Esophagus muscularis mucosa (tissue), 4 donors: ENCODE data around the gene MYOF. TPM values are rescaled to one million over a fixed set of nuclear protein-coding genes. Genes with fewer than 3 reads are reported as not detected.

Experiments used
- DNase-seq: peaks from one replicate; pipeline ENCODE4 v3.0.0-alpha.2; 2017; ENCODE audit errors: extremely low spot score
- H3K27ac ChIP-seq, 4 donors: fragments of 200-600 bp; sonication (generic); replicated peaks in 1 of 4; 1 replicate in 3 of 4; 2 replicates in 1 of 4; pipeline ENCODE4 v1.5.1; 2016 to 2019; ENCODE audit warnings: mild to moderate bottlenecking in 1 of 4
- H3K27me3 ChIP-seq, 4 donors: fragments of 200-600 bp; sonication (generic); one replicate each; pipeline versions ENCODE4 v1.5.1 to v1.6.0; 2016 to 2019
- H3K36me3 ChIP-seq, 4 donors: fragments of 200-600 bp; sonication (generic); one replicate each; pipeline ENCODE4 v1.5.1; 2016 to 2019
- H3K4me1 ChIP-seq, 4 donors: fragments of 200-600 bp; sonication (generic); one replicate each; pipeline ENCODE4 v1.5.1; 2016 to 2019
- H3K4me3 ChIP-seq, 4 donors: fragments of 200-600 bp; sonication (generic); 1 replicate in 2 of 4; 2 replicates in 2 of 4; pipeline ENCODE4 v1.5.1; 2016 to 2019; ENCODE audit warnings: mild to moderate bottlenecking in 4 of 4, moderate library complexity in 1 of 4
- H3K9me3 ChIP-seq, 4 donors: fragments of 200-600 bp; sonication (generic); 1 replicate in 3 of 4; 2 replicates in 1 of 4; pipeline ENCODE4 v1.5.1; 2016 to 2019
- CTCF ChIP-seq, 3 experiments: fragments of 200-600 bp in 2 of 3; fragments of 450-650 bp in 1 of 3; sonication (generic) in 2 of 3; IDR thresholded peaks; one replicate each; pipeline ENCODE4 v1.5.1; 2017 to 2019; ENCODE audit warnings: antibody characterized with exemption in 3 of 3, mild to moderate bottlenecking in 2 of 3, moderate library complexity in 1 of 3
- EP300 ChIP-seq: sonication (generic); formaldehyde crosslinking; IDR thresholded peaks from one replicate; pipeline ENCODE4 v1.6.1; 2017; ENCODE audit warnings: antibody characterized with exemption
- POLR2A ChIP-seq: fragments of 450-650 bp; IDR thresholded peaks from one replicate; pipeline ENCODE4 v1.6.1; 2017; ENCODE audit warnings: antibody characterized with exemption, moderate library complexity, mild to moderate bottlenecking, low read depth
- POLR2AphosphoS5 ChIP-seq, 2 donors: sonication (generic); formaldehyde crosslinking; IDR thresholded peaks; one replicate each; pipeline ENCODE4 v1.6.1; 2017; ENCODE audit warnings: antibody characterized with exemption in 2 of 2
- WGBS: methylation state at CpG from one replicate; pipeline ENCODE4 v1.1.5; 2018; 5-methylcytosine and 5-hydroxymethylcytosine counted together
- intact Hi-C: fragments of 100-400 bp; cut with DNase I; formaldehyde crosslinking; loops from one replicate; pipeline ENCODE4 v1.15.1; 2023
- total RNA-seq, 4 donors: library from RNA; depleted of rRNA; stranded (reverse); fragments of >200 nt; gene quantifications; one replicate each; pipeline versions ENCODE4 v1.1.0 to v1.2.1, GENCODE V29; 2016

The MYOF gene
- total RNA-seq, 4 donors from 2014 or later: 71.2 to 120 (median 97.3) TPM

DNA sequence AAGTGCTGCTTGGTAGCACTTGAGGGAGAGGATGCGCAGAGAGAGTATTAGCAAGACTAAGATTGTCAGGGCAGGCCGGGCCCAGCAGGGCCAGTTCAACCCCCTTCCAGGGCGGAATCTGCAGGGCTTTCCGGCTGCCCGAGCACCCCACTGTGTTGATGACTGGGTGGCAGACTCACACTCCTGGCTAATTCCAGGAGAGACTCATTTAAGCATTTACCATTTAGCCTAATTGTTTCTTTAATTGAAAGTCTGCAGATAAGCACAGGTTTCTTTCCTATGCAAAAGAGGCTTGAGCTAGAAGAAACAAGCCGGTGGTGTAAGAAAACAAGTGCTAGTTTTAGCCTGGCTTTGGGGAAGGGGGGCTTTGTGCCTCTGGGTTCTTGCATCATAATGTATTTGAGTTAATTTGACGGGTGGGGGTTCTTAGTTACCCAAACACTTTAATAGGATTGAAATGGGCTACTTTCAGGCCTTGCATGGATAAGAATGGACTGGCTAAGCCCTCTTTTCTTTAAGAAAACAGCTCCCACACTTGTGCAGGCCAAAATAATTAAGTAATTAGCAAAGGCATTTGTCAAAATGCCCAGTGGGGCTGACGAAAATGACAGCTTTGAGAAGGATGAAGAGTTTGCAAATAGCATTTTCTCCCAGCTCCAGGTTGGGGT lies 201.3 kb downstream of the MYOF start:
- H3K4me3 ChIP-seq: no peak overlapping the region
- H3K9me3 ChIP-seq: no peaks in the 10 kb centered on the region
- no peak for DNase-seq
- no peaks in the 10 kb centered on the region for H3K27me3 ChIP-seq
- no peaks in the 10 kb centered on the region for H3K36me3 ChIP-seq
- 70% methylated on average over 8 of the region's 8 CpGs for WGBS
- H3K4me1 ChIP-seq: no peaks in the 10 kb centered on the region
- TF ChIP-seq POLR2AphosphoS5 (IDR thresholded peaks at IDR 0.05) (no peak), POLR2A (no peak), CTCF (IDR thresholded peaks at IDR 0.05) (no peak), EP300 (no peak)
- intact Hi-C loops: no loop called here
- H3K27ac ChIP-seq: no peak overlapping the region

DNA sequence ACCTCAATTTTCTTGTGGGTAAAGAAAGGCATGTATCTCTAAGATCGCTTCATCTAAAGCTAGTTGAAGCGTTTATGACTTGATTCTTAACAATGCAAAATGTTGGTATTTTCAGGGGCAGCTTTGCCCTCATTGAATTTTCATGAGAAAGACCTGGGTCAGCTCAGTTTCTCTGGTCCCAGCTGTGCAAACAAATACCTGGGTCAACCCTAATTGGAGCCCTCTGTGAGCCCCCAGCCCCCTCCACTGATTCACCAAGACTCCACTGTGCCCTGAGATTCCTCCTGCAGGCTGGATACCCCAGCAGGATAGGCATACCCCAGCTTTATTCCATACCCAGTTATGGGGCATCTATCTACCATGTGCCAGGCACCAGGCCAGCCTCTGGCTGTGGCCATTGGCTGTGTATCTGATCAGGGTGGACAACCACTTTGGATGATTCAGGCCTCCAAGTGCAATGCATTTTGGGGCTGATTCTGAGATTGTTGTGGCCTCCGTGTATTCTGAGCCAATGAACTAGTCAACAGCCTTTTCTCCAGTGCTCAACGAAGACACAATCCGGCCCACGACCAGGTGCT lies 201.9 kb downstream of the MYOF start:
- no peak for TF ChIP-seq POLR2AphosphoS5 (IDR thresholded peaks at IDR 0.05)
- no peak for TF ChIP-seq POLR2A
- TF ChIP-seq CTCF (IDR thresholded peaks at IDR 0.05): no peak
- no peak for TF ChIP-seq EP300
- no peaks in the 10 kb centered on the region for H3K9me3 ChIP-seq
- no peak overlapping the region for H3K27ac ChIP-seq
- intact Hi-C loops: no loop called here
- H3K27me3 ChIP-seq: no peaks in the 10 kb centered on the region
- no peaks in the 10 kb centered on the region for H3K36me3 ChIP-seq
- no peak for DNase-seq
- no peak overlapping the region for H3K4me3 ChIP-seq
- 89% methylated on average over 6 of the region's 6 CpGs for WGBS
- no peaks in the 10 kb centered on the region for H3K4me1 ChIP-seq

DNA sequence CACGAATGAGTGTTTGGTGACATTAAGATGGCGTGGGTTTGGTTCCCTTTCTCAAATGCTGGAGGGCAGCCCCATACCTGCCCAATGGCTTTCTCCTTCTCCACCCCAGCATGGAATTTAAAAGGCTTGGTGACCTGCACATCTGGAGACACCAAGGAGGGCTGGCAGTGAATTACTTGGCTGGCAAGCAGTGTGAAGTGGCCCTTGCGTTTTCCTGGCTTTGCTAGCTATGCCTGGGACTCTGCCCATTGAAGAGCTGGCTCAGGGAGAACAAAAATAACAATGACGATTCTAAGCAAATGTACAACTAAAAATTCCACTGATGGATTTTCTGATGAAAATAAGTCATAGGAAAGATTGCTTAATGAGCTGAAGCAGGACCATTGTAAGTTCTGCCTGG lies 204.8 kb downstream of the MYOF start:
- no peaks in the 10 kb centered on the region for H3K27me3 ChIP-seq
- TF ChIP-seq POLR2A (no peak), POLR2AphosphoS5 (IDR thresholded peaks at IDR 0.05) (no peak), CTCF (IDR thresholded peaks at IDR 0.05) (no peak), EP300 (no peak)
- WGBS: 83% methylated on average over 4 of the region's 4 CpGs

GRCh38 chr10:93274419-93274818 lies 207.7 kb downstream of the MYOF start:
- TF ChIP-seq EP300: no peak
- no peak for TF ChIP-seq POLR2A
- no peak for TF ChIP-seq POLR2AphosphoS5 (IDR thresholded peaks at IDR 0.05)
- TF ChIP-seq CTCF (IDR thresholded peaks at IDR 0.05): no peak
- no peak overlapping the region for H3K4me3 ChIP-seq
- no peak for DNase-seq
- 75% methylated on average over 4 of the region's 4 CpGs for WGBS
- no peaks in the 10 kb centered on the region for H3K27me3 ChIP-seq
- peaks cover 0 to 7% (median 5%) of the 10 kb centered on the region in 4 donors for H3K9me3 ChIP-seq
- H3K27ac ChIP-seq: no peak overlapping the region
- intact Hi-C loops: no loop called here
- no peaks in the 10 kb centered on the region for H3K36me3 ChIP-seq
- H3K4me1 ChIP-seq: no peaks in the 10 kb centered on the region

More for the DNA sequence above, 204.8 kb downstream of the MYOF start:
- Histone ChIP-seq H3K36me3 (no peaks in the 10 kb centered on the region), H3K27ac (no peak overlapping the region), H3K4me3 (no peak overlapping the region), H3K9me3 (no peaks in the 10 kb centered on the region), H3K4me1 (no peaks in the 10 kb centered on the region)
- no peak for DNase-seq
- intact Hi-C loops: no loop called here
